GM18517 (cell line): ENCODE data around the gene KLHL30.

Experiments
- ATAC-seq: cut with Tn5 transposase; IDR thresholded peaks from one replicate; pipeline ENCODE4 v1.9.1; 2021; ENCODE audit warnings: mild to moderate bottlenecking, moderate library complexity; ENCODE audit not compliant: unreplicated experiment

The KLHL30 gene

DNA sequence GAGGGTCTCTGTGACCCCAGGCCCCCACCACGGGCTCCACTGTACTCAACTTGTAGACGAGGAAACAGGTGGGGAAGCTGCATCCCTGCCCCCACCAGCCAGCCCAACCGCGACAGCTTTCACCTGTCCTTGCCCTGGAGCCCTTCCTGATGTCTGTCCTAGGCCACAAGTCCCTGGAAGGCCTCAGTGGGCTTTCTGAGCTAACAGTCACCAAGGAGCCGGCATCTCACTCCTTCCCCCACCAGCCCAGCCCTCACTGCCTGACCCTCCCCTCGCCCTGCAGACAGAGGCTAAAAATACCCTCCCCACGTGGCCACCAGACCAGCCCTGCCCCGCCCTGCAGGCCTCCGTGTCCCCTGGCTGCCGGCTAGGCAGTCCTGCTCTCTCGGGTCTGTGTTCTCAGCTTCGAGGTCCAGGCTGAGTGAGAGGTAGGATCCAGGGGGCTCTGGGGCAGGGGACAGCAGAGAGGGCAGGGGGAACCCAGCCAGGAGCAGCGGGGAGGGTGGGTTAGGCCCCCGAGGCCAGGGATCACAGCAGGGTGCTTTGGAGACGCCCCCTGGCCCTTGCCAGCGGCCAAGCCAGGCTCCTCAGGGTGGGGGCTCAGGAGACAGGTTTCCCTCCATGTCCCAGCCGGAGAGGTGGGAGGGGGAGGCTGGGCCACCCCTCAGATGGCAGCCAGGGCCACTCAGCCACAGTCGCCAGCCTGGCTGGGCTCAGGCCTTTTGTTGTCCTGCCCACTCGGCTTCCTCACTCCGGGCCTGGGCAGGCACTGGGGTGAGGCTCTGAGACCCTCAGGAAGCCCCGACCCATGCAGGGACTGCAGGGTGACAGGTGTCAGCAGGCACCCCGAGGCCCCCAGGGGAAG lies at the start of gene KLHL30:
TSS of gene KLHL30 (plus strand) at position 338 of the 865 bp plus-strand sequence. CDS start 2,087 bp downstream, outside the sequence.
- no peak for ATAC-seq

DNA sequence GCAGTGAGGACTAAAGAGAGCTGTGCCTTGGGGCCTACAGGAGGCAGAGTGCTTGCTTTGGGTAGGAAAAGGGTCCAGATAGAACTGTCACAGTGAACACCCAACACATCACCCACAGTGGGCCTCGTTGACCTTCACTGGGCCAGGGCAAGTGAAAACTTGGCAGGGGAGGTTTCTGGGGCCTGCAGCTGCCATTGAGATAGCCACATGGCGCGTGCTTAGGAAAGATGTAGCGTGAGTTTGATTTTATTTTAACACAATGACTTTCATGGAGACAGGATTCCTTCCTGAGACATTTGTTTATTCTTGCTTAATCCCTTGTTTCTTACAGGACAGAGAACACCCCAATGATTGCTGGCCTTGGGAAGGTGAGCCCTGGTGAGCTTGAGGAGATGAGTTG lies 47.6 kb upstream of the KLHL30 start:
- no peak for ATAC-seq

GRCh38 chr2:238091436-238092060 lies 46.9 kb upstream of the KLHL30 start:
- no peak for ATAC-seq

DNA sequence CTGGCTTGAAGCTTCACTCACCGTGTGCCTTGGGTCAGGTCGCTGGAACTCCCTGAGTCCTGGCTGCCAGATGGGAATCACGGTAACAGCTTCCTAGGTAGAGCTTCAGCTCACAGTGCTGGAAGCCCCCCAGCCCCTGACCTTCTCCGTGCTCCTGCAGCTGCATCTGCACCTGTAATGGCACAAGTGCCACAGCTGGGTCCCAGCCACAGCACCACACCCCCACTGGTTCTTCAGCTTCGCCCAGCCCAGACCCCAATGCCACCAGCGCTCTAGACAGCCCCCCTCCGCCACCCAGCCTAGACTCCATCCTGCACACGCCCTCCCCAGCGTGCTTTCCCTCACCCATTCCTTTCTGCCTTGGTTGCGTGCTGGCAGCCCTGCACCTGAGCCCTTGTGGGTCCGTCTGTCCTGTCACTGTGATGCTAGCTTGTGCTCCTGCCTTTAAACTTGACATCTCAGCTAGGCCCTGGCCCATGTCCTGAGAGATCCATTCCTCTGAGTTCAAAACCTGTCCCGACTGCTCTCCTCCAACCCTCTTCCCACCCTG lies 45.9 kb upstream of the KLHL30 start:
- ATAC-seq: no peak

DNA sequence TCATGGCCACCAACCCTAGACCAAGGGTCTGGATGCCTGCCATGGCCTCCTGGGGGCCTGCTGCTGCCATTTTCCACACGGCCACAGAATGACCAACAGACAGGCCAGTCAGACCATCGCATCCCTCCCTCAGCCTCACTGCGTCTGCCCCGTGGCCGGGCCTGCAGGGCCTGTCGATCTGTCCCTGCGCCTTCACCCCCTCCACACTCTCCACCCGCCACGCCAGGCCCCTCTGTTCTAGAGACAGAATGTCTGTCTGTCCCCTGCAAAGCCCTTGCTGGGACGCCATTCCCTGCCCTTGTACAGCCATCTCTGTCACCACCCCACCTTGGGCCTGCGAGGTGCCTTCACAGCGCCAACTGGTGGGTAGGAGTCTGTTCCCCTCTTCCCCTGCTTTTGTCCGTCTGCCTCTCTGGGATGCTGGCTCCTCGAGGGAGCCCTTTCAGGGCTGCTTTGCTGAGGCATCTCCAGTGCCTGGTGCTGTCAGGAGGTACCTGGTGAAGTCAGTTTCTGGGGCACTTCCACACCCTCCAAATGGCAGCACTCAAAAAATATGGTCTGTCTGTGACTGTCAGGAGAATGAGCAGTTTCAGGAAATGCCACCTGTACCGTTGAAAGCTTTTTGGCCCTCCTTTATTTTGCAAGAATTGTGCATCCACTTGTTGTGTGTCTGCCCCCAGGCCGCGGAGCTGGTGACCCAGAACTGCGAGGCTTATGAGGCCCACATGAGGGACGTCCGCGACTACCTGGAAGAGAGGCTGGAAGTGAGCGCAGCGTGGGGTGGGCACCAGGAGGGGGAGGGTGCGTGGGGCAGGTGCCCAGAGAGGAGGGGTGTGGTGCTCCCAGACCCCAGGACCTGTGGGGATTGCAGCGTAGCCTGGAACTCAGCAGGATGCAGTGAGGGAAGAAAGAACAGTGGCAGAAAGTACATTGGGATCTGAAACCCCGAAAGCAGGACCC lies 45.0 kb upstream of the KLHL30 start:
- ATAC-seq: no peak

- no peak for ATAC-seq
Observed at GRCh38 chr2:238094438-238095022, 43.9 kb upstream of the KLHL30 start.

- ATAC-seq: no peak
Observed at GRCh38 chr2:238095143-238095542, 43.3 kb upstream of the KLHL30 start.

- ATAC-seq: no peak
Observed at GRCh38 chr2:238096311-238097011, 42.0 kb upstream of the KLHL30 start.

DNA sequence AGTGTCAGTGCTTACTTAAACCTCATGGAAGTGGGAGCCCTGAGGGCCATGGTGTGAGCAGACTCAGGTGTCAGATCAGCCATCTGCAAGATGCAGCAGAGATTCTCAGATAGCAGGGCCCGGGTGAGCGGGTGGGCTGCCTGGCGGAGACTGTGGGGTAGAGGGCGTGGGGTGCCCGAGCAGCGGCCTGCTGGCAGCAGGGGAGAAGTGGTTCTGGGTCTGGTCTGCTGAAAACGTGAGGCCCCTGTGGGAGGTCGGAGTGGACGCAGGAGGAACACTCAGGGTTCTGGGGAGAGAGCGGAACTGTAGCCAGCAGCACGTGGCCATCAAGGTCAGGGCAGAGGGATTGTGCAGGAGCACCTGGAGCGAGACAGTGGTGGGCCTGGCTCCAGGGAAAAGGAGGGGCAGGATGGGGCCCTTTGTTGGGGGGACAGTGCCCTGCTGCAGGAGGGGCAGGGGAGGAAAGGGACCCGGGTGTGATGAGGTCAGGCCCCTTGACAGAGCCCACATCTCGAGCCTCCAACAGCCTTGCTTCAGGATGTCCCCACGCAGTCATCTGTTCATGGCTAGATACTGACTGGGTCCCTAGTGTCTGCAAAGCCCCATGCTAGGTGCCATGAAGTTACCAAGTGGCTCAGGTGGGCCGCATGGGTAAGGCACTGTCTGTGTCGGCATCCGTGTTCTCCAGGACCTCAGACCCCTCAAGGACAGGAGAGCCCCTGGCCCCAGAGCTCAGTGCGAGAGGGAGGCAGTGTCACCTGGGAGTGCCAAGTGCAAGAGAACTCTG lies 41.1 kb upstream of the KLHL30 start:
- no peak for ATAC-seq

DNA sequence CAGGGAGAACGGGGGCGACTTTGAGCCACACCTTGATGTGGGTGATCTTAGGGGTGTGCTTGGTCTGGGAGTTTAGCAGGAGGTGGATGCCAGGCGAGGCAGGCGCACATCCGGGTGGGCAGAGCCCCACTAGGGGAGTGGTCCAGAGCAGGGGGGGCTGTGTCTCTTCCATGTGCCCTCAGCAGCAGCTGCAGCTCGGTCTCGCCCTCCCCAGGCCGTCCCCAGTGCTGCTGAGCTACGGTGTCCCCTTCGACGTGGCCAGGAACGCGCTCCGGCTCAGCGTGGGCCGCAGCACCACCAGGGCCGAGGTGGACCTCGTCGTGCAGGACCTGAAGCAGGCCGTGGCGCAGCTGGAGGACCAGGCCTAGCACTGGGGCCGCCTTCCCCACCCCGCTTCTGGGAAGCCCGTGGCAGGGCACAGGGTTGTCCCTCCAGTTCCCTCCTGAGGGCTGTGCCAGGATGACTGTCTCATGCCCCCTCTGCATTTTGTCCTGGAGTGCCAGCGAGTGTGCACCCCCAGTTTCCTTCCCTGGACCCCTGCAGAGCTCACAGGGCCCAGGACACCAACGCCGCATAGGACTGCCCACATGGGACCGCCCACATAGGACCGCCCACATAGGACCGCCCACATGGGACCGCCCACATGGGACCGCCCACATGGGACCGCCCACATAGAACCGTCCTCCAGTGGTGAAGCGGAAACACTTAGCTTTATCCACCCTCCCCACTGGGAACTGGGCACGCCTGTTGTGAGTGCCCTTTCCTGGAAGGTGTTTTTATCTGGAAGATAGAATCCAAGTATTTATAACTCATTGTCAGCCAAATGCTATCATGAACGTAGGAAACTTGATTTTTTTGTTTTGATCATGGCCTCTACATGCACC lies 40.2 kb upstream of the KLHL30 start:
- ATAC-seq: peak; percentile 47

- no peak for ATAC-seq
Observed at GRCh38 chr2:238098901-238099713, 39.4 kb upstream of the KLHL30 start.

GRCh38 chr2:238099714-238100048 lies 38.8 kb upstream of the KLHL30 start:
- no peak for ATAC-seq

DNA sequence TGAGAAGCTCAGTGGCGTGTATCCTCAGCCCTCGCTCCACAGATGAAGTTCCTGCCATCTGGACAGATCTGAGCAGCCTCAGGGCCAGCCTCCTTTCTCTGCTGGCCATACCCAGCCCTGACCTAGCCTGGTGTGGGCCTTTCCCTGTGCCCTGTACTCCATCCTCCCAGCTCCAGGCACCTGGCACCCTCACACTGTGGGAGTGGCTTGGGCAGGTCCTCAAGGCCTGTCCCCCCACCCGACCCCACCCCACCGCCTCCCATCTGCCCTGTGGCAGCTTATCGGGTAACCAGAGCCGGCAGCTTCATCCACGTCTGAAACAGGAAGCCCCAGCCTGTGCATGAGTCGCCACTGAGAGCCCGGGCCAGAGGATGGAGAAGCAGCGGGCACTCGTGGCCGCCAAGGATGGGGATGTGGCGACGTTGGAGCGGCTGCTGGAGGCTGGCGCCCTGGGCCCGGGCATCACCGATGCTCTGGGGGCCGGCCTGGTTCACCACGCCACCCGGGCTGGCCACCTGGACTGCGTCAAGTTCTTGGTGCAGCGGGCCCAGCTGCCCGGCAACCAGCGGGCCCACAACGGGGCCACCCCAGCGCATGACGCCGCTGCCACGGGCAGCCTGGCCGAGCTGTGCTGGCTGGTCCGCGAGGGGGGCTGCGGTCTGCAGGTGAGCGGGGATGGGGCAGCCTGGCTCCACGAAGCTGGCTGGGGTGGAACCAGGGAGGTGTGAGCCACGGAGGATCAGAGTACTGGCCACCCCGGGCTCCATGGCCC lies 38.2 kb upstream of the KLHL30 start, which contains the start of gene ESPNL:
TSS of gene ESPNL (plus strand) at position 292 of the 772 bp plus-strand sequence. CDS start at position 372, 80 bp downstream.
- ATAC-seq: no peak

- ATAC-seq: no peak
Observed at GRCh38 chr2:238100821-238101771, 37.4 kb upstream of the KLHL30 start.
